NCI-H146 treated with DMSO at 0.1 percent for 48 hours (cell line): ENCODE data around the gene DNAL1.
"Not testable (repeated sequence)": the region's sequence is repeated elsewhere in the genome, so short reads cannot be mapped to it uniquely, and the experiment has no call there.

Source experiments
- DNase-seq: peaks from one replicate; lab custom pipeline; 2025; ENCODE audit not compliant: unreplicated experiment; lab: John Stamatoyannopoulos, UW

The DNAL1 gene, protein sequence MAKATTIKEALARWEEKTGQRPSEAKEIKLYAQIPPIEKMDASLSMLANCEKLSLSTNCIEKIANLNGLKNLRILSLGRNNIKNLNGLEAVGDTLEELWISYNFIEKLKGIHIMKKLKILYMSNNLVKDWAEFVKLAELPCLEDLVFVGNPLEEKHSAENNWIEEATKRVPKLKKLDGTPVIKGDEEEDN

DNA sequence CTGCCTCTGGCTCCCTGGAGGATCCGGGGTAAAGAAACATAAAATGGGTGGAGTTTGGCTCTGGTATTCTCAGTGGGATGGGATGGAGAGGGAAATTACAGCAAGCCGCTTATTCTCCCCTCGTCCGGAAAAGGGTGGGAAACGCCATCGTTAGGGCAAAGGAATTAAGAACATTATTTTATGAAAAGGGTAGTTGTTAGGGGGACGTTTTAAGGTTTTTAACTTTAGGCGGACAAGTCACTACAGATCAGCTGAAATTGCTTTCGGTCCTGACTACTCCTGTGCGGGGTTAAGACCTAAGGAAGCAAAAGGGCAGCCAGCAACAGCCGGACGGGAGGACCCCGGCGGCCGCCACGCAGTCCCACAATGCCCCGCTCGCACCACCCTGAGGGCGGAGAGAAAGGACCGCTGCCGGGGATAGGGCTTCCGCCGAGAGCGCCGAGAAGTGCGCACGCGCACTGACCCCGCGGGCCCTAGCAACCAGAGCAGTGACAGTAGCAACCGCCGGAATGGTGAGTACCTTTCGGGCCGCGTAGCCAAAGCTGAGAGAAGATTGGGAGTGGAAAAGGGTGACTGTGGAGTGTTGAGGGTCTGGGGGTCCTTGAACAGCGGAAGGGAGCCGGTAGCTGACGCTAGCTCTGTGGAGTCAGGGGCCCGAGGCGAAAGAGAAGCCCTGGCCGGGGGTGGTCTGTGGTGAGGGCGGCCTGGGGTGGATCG, at the start of gene DNAL1:
TSS of gene DNAL1 (plus strand) at position 456 of the 717 bp plus-strand sequence. CDS start at position 510, 54 bp downstream.
- DNase-seq = peak; percentile 73

GRCh38 chr14:73599499-73599898, 45.3 kb upstream of the DNAL1 start:
- DNase-seq = no peak

DNA sequence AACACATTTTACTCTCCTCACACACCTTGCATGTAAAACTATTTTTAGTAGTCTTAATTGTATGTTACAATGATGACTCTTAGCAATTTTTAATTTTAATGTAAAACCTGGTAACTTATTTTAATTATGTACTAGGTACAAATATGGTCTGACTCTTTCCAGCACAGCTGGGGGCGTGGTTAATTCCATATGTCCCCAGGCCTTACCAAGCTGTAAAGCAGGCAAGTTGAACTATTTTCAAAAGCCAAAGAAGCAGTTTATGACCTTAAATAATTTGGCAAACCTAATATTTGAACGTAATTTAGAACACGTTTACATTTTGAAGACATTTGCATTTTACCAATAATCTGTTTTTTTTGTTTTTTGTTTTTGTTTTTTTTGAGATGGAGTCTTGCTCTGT, 41.8 kb upstream of the DNAL1 start:
- DNase-seq = no peak

GRCh38 chr14:73606271-73606670, 38.5 kb upstream of the DNAL1 start:
- DNase-seq = no peak

DNA sequence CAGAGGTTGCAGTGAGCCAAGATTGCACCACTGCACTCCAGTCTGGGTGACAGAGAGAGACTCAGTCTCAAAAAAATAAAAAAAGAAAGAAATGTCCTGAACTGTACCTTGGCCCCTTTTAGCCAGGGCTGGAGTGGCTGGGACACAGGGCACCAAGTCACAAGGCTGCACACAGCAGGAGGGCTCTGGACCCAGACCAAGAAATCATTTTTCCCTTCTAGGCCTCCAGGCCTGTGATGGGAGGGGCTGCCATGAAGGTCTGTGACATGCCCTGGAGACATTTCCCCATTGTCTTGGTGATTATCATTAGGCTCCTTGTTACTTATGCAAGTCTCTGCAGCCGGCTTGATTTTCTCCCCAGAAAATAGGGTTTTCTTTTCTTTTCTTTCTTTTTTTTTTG, 37.5 kb upstream of the DNAL1 start:
- DNase-seq = no peak

GRCh38 chr14:73610687-73611086, 34.1 kb upstream of the DNAL1 start:
- no peak for DNase-seq

- DNase-seq = no peak
These were observed 32.3 kb upstream of the DNAL1 start, which contains the start of gene ACOT6 for GRCh38 chr14:73612339-73613045. TSS of gene ACOT6 (plus strand) at chr14:73612517. CDS start at chr14:73612572, 55 bp downstream.

GRCh38 chr14:73613046-73613383, 31.8 kb upstream of the DNAL1 start:
- no peak for DNase-seq

- DNase-seq = no peak
These were observed 31.3 kb upstream of the DNAL1 start for GRCh38 chr14:73613419-73613963.

DNA sequence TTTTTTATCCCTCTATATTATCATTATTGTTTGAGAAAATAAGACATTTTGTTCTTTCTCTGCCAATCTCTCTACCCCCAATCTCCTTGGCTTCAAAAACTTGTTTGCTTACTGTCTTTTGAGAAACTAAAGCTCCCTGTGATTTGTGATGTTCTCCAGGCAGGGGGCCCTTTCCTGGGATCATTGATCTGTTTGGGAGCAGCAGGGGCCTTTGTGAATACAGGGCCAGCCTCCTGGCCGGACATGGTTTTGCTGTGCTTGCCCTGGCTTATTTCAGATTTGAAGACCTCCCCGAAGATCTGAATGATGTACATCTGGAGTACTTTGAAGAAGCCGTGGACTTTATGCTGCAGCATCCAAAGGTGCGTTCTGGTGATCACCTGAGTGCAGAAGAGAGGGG, 28.0 kb upstream of the DNAL1 start:
- peak; percentile 33 for DNase-seq

DNA sequence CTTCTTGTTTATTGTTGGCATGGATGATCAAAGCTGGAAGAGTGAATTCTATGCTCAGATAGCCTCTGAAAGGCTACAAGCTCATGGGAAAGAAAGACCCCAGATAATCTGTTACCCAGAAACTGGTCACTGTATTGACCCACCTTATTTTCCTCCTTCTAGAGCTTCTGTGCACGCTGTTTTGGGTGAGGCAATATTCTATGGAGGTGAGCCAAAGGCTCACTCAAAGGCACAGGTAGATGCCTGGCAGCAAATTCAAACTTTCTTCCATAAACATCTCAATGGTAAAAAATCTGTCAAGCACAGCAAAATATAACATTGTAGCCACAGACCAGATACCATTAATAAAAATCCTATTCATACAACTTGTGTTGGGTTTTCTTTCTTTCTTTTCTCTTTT, 25.3 kb upstream of the DNAL1 start:
- DNase-seq = no peak

GRCh38 chr14:73620268-73620667, 24.5 kb upstream of the DNAL1 start:
- no peak for DNase-seq

GRCh38 chr14:73623504-73624054, 21.2 kb upstream of the DNAL1 start:
- no peak for DNase-seq

DNA sequence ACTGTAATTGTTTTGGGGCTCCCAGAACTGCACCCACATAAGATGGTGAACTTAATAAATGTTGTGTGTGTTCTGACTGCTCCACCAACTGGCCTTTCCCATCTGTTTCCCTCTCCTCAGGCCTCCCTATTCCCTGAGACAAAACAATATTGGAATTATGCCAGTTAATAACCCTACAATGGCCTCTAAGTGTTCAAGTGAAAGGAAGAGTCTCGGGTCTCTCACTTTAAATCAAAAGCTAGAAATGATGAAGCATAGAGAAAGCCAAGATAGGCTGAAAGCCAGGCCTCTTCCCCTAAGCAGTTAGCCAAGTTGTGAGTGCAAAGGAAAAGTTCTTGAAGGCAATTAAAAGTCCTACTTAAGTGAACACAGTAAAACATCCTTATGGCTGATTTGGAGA, 19.1 kb upstream of the DNAL1 start:
- DNase-seq = no peak

DNA sequence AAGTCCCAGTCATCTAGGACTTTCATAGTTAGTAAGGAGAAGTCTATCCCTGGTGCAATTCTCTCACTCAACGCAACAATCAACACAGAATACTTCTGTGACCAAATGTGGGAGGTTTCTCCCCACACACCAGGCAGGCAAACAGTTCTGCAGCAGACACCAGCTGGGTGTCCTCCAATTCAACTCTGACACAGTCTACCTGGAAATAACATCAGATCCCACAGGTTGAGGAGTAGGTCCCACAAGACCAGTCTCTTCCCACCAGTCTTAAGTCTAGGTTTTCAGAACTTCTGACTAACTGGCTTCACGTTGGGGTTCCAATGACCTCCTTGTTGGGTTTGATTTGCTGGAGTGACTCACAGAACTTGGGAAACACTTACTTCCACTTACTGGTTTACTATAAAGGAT, 17.6 kb upstream of the DNAL1 start:
- no peak for DNase-seq

GRCh38 chr14:73630009-73630780, 14.6 kb upstream of the DNAL1 start:
- no peak for DNase-seq

DNA sequence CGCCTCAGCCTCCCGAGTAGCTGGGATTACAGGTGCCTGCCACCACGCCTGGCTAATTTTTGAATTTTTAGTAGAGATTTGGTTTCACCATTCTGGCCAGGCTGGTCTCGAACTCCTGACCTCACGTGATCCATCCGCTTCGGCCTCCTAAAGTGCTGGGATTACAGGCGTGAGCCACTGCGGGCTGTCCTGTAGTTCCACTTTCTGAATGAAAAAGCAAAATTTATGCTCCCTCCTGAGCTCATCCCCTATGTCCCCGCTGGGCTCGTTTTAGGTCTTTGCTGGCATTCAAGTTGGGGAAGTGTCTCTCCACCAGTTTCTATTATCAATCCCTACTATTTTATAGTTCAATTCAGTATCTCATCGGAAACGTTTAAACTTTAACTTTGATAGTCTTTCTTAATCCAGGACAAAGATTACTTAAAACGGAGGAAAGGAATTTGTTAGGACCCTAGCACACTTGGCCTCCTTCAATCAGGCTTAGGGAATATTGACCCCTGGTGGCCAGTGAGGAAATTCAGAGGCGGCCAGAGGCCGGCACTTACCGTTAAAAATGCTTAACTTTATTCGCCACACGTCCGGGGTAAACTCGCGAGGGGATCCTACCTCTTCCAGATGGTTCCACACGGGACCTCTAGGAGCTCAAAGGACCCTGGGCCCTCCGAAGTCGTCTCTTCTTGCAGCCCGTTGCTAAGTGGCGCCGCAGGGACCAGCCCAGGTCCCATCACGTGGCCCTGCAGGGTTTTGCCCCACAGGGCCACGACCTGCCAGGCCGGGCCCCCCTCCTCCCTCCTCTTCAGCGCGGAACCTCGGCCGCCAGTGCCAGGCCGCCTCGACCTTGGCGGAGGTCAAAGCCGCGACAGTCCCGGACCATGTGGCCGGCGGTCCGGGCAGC, 11.4 kb upstream of the DNAL1 start:
- DNase-seq = no peak

DNA sequence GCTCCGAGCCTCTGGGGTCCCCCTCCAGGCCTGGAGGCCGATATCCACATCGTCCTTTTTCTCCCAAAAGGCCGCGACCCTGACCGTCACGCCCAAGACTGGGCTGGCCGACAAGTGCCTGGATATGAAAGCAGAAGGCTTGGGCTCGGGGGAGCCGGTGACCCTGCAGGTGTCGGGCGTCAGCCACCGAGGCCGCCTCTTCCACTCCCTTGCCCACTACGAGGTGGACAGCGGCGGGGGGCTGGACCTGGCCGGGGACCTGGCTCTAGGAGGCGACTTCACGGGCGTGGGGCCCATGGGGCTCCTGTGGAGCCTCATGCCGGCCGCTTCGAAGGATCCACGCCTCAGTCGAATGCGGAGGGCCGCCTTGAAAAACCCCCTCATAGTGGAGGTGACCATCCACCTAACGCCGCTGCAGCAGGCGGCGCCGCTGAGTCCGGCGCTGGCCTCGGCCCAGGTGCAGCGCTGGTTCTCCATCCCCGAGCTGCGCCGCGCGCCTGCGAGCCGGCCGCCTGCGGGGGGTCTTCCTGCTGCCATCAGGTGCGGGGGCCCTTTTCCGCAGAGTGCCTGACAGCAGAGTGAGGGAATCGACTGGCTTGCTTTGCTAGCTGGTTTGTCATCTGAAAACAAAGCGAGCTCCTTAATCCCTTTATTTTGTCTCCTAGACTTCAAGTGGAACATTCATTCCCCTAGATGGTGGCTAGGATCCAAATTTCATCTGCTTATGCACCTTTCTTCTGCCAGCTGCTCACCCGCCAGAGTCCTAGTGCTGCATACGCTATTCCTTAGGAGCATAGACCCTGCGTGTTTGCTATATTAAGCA, 10.6 kb upstream of the DNAL1 start:
- DNase-seq = peak; percentile 41

DNA sequence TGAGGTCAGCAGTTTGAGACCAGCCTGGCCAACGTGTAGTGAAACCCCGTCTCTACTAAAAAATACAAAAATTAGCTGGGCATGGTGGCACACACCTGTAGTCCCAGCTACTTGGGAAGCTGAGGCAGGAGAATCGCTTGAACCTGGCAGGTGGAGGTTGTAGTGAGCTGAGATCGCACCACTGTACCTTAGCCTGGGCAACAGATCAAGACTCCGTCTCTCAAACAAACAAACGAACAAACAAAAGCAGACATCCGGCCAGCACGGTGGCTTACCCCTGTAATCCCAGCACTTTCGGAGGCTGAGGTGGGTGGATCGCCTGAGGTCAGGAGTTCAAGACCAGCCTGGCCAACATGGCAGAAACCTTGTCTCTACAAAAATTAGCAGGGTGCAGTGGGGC, 8.4 kb upstream of the DNAL1 start:
- not testable (repeated sequence) for DNase-seq
